IMR-90 (cell line): Measurements from ENCODE around the gene ROBO3. TPM values are rescaled to one million over a fixed set of nuclear protein-coding genes. Genes with fewer than 3 reads are reported as not detected.

Experiments used
- ATAC-seq: fragments of 200-7000 bp; cut with Tn5 transposase; 2 replicates; pipeline ENCODE4 v1.9.1; 2020; ENCODE audit warnings: low read depth, mild to moderate bottlenecking, moderate library complexity
- BruUV-seq: library from RNA; stranded (reverse); fragments of 400-500 nt; replicated peaks from 2 replicates; lab custom pipeline; 2021; lab: Mats Ljungman, UMichigan
- CTCF ChIA-PET: fragments of 300-600 bp; formaldehyde crosslinking; extraction: SDS; loops from one replicate; lab custom pipeline; 2021; ENCODE audit warnings: antibody characterized with exemption; lab: Yijun Ruan, JAX
- POLR2A ChIA-PET: fragments of 300-600 bp; sonication (Branson Sonifier 250); formaldehyde crosslinking; loops from one replicate; lab custom pipeline; 2022; ENCODE audit warnings: antibody characterized with exemption; ENCODE audit not compliant: unreplicated experiment; lab: Charles Lee
- DNase-seq: peaks from one replicate; pipeline ENCODE4 v3.0.0; 2013
- H2AFZ ChIP-seq: replicated peaks from 2 replicates; pipeline ENCODE3; 2013; ENCODE audit warnings: low read length, mild to moderate bottlenecking; ENCODE audit not compliant: poor library complexity
- H2AK5ac ChIP-seq: 2 replicates; pipeline ENCODE4 v1.6.1; 2013; ENCODE audit warnings: low read depth, low read length, inconsistent platforms
- H2AK9ac ChIP-seq: replicated peaks from 2 replicates; pipeline ENCODE3; 2013; ENCODE audit warnings: mild to moderate bottlenecking, low read depth, low read length, moderate library complexity; ENCODE audit not compliant: poor library complexity
- H2BK120ac ChIP-seq: 2 replicates; pipeline ENCODE4 v1.6.1; 2013; ENCODE audit warnings: low read depth, low read length, inconsistent platforms
- H2BK15ac ChIP-seq: 3 replicates; pipeline ENCODE4 v1.6.1; 2013; ENCODE audit warnings: low read depth, low read length, inconsistent platforms
- H2BK20ac ChIP-seq: 2 replicates; pipeline ENCODE4 v1.6.1; 2013; ENCODE audit warnings: low read depth, mild to moderate bottlenecking, inconsistent platforms, low read length, moderate library complexity
- H2BK5ac ChIP-seq: 2 replicates; pipeline ENCODE4 v1.6.1; 2013; ENCODE audit warnings: mild to moderate bottlenecking, low read depth, low read length, inconsistent platforms; ENCODE audit not compliant: poor library complexity, severe bottlenecking
- H3K14ac ChIP-seq: replicated peaks from 2 replicates; pipeline ENCODE4 v1.6.1; 2013; ENCODE audit warnings: low read depth, low read length, inconsistent platforms
- H3K18ac ChIP-seq: 2 replicates; pipeline ENCODE4 v1.6.1; 2013; ENCODE audit warnings: low read depth, low read length, control low read depth
- H3K23ac ChIP-seq: 2 replicates; pipeline ENCODE4 v1.6.1; 2013; ENCODE audit warnings: low read depth, low read length, inconsistent platforms
- H3K27ac ChIP-seq: 2 replicates; pipeline ENCODE4 v1.5.1; 2013; ENCODE audit warnings: mild to moderate bottlenecking, control low read depth, low read length; ENCODE audit not compliant: insufficient read depth
- H3K27me3 ChIP-seq: 2 replicates; pipeline ENCODE4 v1.6.1; 2013; ENCODE audit warnings: low read length; ENCODE audit not compliant: control insufficient read depth, insufficient read depth
- H3K36me3 ChIP-seq: 2 replicates; pipeline ENCODE4 v1.6.1; 2013; ENCODE audit warnings: low read length, mixed read lengths; ENCODE audit not compliant: control insufficient read depth, insufficient read depth
- H3K4ac ChIP-seq: 2 replicates; pipeline ENCODE4 v1.6.1; 2013; ENCODE audit warnings: low read depth, low read length, inconsistent platforms
- H3K4me1 ChIP-seq: 2 replicates; pipeline ENCODE4 v1.6.1; 2013; ENCODE audit warnings: low read length, mixed read lengths; ENCODE audit not compliant: control insufficient read depth, insufficient read depth
- H3K4me2 ChIP-seq: 2 replicates; pipeline ENCODE4 v1.6.1; 2013; ENCODE audit warnings: low read depth, mild to moderate bottlenecking, control low read depth, low read length, moderate library complexity
- H3K4me3 ChIP-seq: 2 replicates; pipeline ENCODE4 v1.5.1; 2013; ENCODE audit warnings: low read depth, mild to moderate bottlenecking, control low read depth, low read length, moderate library complexity; ENCODE audit not compliant: insufficient read depth
- H3K56ac ChIP-seq: 2 replicates; pipeline ENCODE4 v1.6.1; 2013; ENCODE audit warnings: low read length, inconsistent platforms; ENCODE audit not compliant: insufficient read depth; ENCODE audit errors: extremely low read depth
- H3K79me1 ChIP-seq, 2 experiments: 2 replicates each; pipeline ENCODE4 v1.6.1; 2013; ENCODE audit warnings: low read length in 2 of 2, inconsistent platforms in 1 of 2, low read depth in 1 of 2
- H3K9ac ChIP-seq: 2 replicates; pipeline ENCODE4 v1.6.1; 2013; ENCODE audit warnings: low read depth, low read length, control low read depth
- H3K9me1 ChIP-seq: 2 replicates; pipeline ENCODE4 v1.6.1; 2013; ENCODE audit warnings: low read length, inconsistent platforms; ENCODE audit not compliant: insufficient read depth
- H3K9me3 ChIP-seq: 2 replicates; pipeline ENCODE4 v1.6.1; 2013; ENCODE audit warnings: low read length; ENCODE audit not compliant: control insufficient read depth, insufficient read depth
- H4K20me1 ChIP-seq: 2 replicates; pipeline ENCODE4 v1.6.1; 2013; ENCODE audit warnings: low read length, inconsistent platforms; ENCODE audit not compliant: insufficient read depth
- H4K5ac ChIP-seq: 2 replicates; pipeline ENCODE4 v1.6.1; 2013; ENCODE audit warnings: mild to moderate bottlenecking, low read depth, low read length, control low read depth
- H4K8ac ChIP-seq, 2 experiments: 2 replicates each; pipeline ENCODE4 v1.6.1; 2013; ENCODE audit warnings: low read depth in 2 of 2, low read length in 2 of 2, control low read depth in 1 of 2, inconsistent platforms in 1 of 2
- H4K91ac ChIP-seq: 2 replicates; pipeline ENCODE4 v1.6.1; 2013; ENCODE audit warnings: low read depth, low read length, inconsistent platforms; ENCODE audit not compliant: insufficient read depth
- BHLHE40 ChIP-seq: fragments of 150-350 bp; IDR thresholded peaks from 2 replicates; pipeline ENCODE4 v1.6.1; 2016; ENCODE audit warnings: mild to moderate bottlenecking, low read depth, low read length
- CEBPB ChIP-seq: IDR thresholded peaks from 2 replicates; pipeline ENCODE4 v1.6.1; 2012; ENCODE audit warnings: low read depth, low read length, improper control_type of control experiment
- CHD1 ChIP-seq: IDR thresholded peaks from 2 replicates; pipeline ENCODE4 v1.6.1; 2012; ENCODE audit warnings: low read depth, low read length, improper control_type of control experiment
- MAZ ChIP-seq: IDR thresholded peaks from 2 replicates; pipeline ENCODE4 v1.6.1; 2012; ENCODE audit warnings: low read depth, mild to moderate bottlenecking, low read length, improper control_type of control experiment, moderate library complexity, borderline replicate concordance
- MXI1 ChIP-seq: IDR thresholded peaks from 2 replicates; pipeline ENCODE4 v1.6.1; 2012; ENCODE audit warnings: low read depth, mild to moderate bottlenecking, low read length, moderate library complexity, borderline replicate concordance
- NFE2L2 ChIP-seq: fragments of 150-350 bp; IDR thresholded peaks from 2 replicates; pipeline ENCODE4 v1.6.1; 2016; ENCODE audit warnings: low read depth, mild to moderate bottlenecking, low read length
- POLR2A ChIP-seq: IDR thresholded peaks from 2 replicates; pipeline ENCODE4 v1.6.1; 2012; ENCODE audit warnings: mild to moderate bottlenecking, low read depth, low read length
- RCOR1 ChIP-seq: IDR thresholded peaks from 2 replicates; pipeline ENCODE4 v1.6.1; 2012; ENCODE audit warnings: mild to moderate bottlenecking, low read length, improper control_type of control experiment; ENCODE audit not compliant: insufficient replicate concordance
- SMC3 ChIP-seq: fragments of 150-350 bp; IDR thresholded peaks from 2 replicates; pipeline ENCODE4 v1.6.1; 2016; ENCODE audit warnings: low read depth, mild to moderate bottlenecking, antibody characterized with exemption, low read length, moderate library complexity
- USF2 ChIP-seq: fragments of 150-350 bp; IDR thresholded peaks from 2 replicates; pipeline ENCODE4 v1.6.1; 2017; ENCODE audit warnings: mild to moderate bottlenecking, antibody characterized with exemption, low read length, low read depth
- WGBS, 2 experiments: methylation state at CpG; one replicate each; pipeline versions ENCODE4 v1.1.5 to v1.1.7; 2013; ENCODE audit warnings: missing lambda C conversion rate in 2 of 2; ENCODE audit not compliant: insufficient read length in 1 of 2; ENCODE audit errors: extremely low coverage in 2 of 2; 5-methylcytosine and 5-hydroxymethylcytosine counted together
- dilution Hi-C: fragments of 300-500 bp; cut with HindIII; formaldehyde crosslinking; loops from one replicate; pipeline ENCODE4 v1.14.3; 2018; ENCODE audit warnings: low sequenced_read_pairs; ENCODE audit not compliant: unreplicated experiment
- in situ Hi-C: fragments of 300-500 bp; cut with MboI; formaldehyde crosslinking; loops from 3 replicates; pipeline ENCODE4 v1.14.3; 2019; ENCODE audit warnings: low sequenced_read_pairs, inconsistent platforms, mixed read lengths
- intact Hi-C: fragments of 100-400 bp; cut with micrococcal nuclease; formaldehyde crosslinking; loops from 2 replicates; pipeline ENCODE4 v1.10.0; 2022
- polyA plus RNA-seq, 3 experiments: library from polyadenylated mRNA; depleted of rRNA; stranded (reverse); fragments of >200 nt; gene quantifications; 2 replicates each; pipeline ENCODE4 v1.2.3, GENCODE V29; 2012; ENCODE audit warnings: low replicate concordance in 1 of 3
- total RNA-seq: library from RNA; depleted of rRNA; stranded (reverse); fragments of >200 nt; gene quantifications from 2 replicates; pipeline ENCODE4 v1.2.3, GENCODE V29; 2012
- TF ChIP-seq, protein P1 (sequence below): conservative IDR thresholded peaks from 2 replicates; pipeline ENCODE4 v1.5.1; 2012; ENCODE audit warnings: mild to moderate bottlenecking, low read depth, low read length, improper control_type of control experiment

ROBO3 gene
- total and polyA plus RNA-seq, 2 of the 4 experiments (the other 2 are of a cell fraction) = 12.0 to 54.1 TPM

DNA sequence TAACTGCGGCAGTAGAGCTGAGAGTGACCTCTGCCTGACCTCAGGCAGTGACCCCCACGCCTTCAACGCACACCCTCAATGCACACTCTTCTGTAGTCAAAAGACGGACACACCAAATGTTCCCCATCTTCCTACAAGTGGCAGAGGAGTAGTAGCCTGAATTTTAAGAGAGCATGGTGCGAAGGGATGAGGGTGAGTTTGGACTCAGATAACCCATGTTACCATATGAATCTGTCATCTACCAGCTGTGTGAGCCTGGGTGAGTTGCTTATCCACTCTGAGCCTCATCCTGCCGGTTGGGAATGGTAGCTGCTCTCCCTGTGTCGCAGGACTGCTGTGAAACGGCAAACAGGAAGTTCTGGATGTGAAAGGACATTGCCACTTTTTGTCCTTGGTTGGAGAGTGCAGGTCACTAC lies 20.6 kb upstream of the ROBO3 start:
- DNase-seq (no peak), ATAC-seq (no peak)
- TF ChIP-seq NFE2L2 (no peak), RCOR1 (no peak), SMC3 (no peak), MXI1 (no peak), CHD1 (no peak), BHLHE40 (no peak), CEBPB (no peak), MAZ (no peak), USF2 (no peak), POLR2A (no peak)
- TF ChIP-seq, protein P1, sequence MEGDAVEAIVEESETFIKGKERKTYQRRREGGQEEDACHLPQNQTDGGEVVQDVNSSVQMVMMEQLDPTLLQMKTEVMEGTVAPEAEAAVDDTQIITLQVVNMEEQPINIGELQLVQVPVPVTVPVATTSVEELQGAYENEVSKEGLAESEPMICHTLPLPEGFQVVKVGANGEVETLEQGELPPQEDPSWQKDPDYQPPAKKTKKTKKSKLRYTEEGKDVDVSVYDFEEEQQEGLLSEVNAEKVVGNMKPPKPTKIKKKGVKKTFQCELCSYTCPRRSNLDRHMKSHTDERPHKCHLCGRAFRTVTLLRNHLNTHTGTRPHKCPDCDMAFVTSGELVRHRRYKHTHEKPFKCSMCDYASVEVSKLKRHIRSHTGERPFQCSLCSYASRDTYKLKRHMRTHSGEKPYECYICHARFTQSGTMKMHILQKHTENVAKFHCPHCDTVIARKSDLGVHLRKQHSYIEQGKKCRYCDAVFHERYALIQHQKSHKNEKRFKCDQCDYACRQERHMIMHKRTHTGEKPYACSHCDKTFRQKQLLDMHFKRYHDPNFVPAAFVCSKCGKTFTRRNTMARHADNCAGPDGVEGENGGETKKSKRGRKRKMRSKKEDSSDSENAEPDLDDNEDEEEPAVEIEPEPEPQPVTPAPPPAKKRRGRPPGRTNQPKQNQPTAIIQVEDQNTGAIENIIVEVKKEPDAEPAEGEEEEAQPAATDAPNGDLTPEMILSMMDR = no peak
- H4K91ac ChIP-seq = no peak overlapping the region
- POLR2A ChIA-PET = no interaction called here
- no peak overlapping the region for H3K27ac ChIP-seq
- H3K4me1 ChIP-seq = no peaks in the 10 kb centered on the region; the same call in 1 of the 2 replicates
- H2BK15ac ChIP-seq = no peak overlapping the region
- no peak overlapping the region for H3K56ac ChIP-seq
- no peak overlapping the region for H3K4me3 ChIP-seq
- no peak overlapping the region for H2AK5ac ChIP-seq
- H2BK5ac ChIP-seq = no peak overlapping the region
- no peak overlapping the region for H3K14ac ChIP-seq
- H3K36me3 ChIP-seq = no peaks in the 10 kb centered on the region
- H2BK120ac ChIP-seq = no peak overlapping the region
- H3K9ac ChIP-seq = no peak overlapping the region
- dilution Hi-C loops = no loop called here
- no peaks in the 10 kb centered on the region for H3K79me1 ChIP-seq
- no peak overlapping the region for H2AK9ac ChIP-seq
- no peak overlapping the region for H4K8ac ChIP-seq
- BruUV-seq = no TSS peak
- H3K4me2 ChIP-seq = no peak overlapping the region
- no peak overlapping the region for H3K18ac ChIP-seq
- H3K4ac ChIP-seq = no peak overlapping the region
- intact Hi-C loops = no loop called here
- no peak overlapping the region for H4K5ac ChIP-seq
- peaks cover 87% of the 10 kb centered on the region for H3K27me3 ChIP-seq
- in situ Hi-C loops = no loop called here
- H2BK20ac ChIP-seq = no peak overlapping the region
- H3K9me1 ChIP-seq = no peaks in the 10 kb centered on the region; the same call in 1 of the 2 replicates
- WGBS, 2 experiments = 20% methylated on average over 1 of the region's 8 CpGs; no CpG with 5 or more reads in 1 of the 2 experiments
- H4K20me1 ChIP-seq = no peaks in the 10 kb centered on the region
- CTCF ChIA-PET = interaction anchor here (0.6 to 0.7 kb wide), 2 partner anchors 8 to 22 kb away, joined by 3 read pairs; no protein-coding TSS in a partner anchor
- H3K23ac ChIP-seq = no peak overlapping the region
- peak overlapping the region; percentile 4 for H2AFZ ChIP-seq
- H3K9me3 ChIP-seq = peaks cover 3% of the 10 kb centered on the region
